Fibroblast of skin of abdomen (primary cell): ENCODE data around the gene RBM6.
"Not testable (repeated sequence)": the region's sequence is repeated elsewhere in the genome, so short reads cannot be mapped to it uniquely, and the experiment has no call there.

Experiments
- DNase-seq: peaks from one replicate; pipeline ENCODE4 v3.0.0-alpha.2; 2013

Gene RBM6

GRCh38 chr3:49994476-49994875, 54.5 kb downstream of the RBM6 start:
- DNase-seq: no peak

DNA sequence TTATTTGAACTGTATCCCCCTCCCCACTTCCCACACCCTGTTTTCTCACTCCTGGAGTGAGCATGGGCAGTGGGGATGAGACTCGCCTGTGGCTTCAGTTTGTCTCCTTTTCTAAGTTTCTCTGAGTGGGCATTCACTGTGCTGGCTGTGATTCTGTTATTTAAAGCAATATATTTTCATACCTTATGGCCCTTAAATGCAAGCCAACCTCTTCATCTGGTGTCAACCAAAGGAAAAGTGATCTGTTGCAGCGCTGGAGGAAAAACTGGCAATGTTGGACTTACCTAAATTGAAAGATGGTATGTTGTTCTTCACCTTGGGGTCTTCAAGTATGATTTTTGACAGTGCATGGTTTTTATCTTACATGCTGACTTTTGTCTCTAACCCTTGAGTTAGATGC, 56.1 kb downstream of the RBM6 start:
- DNase-seq: no peak

DNA sequence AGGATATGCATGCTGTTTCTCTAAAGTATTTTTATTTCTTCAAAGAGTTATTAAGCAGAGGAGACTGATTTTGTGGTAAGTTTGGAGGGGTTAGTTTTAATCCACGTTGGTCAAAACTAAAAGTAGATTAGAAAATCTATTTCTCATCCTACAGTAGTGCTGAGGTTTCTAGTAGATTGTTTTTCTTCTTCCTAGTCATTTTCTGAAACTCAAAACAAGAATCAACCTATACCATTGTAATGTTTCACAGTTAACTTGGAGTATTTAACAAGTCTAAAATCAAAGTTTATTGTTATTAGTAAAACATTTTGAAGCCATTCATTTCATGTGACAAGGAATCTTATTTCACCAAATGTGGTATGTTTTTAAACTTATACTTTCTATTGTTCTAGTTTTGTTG, 57.9 kb downstream of the RBM6 start:
- DNase-seq: no peak

DNA sequence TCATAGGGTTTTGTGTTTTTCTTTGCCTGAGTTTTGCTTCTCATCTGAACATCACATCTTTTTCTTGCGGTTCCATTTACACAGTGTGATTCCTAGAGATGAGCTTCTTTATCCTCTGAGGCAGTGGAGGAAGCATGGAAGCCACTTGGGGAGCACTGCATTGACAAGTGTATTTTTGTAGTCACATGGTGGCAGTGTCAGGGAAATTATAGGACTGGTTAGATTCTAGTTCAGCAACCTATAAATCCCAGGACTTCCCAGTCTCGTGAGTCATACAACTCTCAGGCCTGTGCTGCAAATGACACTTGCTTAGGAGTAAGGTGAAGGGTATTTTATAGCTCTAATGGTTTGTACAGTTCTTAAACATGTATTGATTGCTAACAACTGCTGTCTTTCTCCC, 58.4 kb downstream of the RBM6 start:
- DNase-seq: peak; percentile 25

GRCh38 chr3:50001511-50001910, 61.6 kb downstream of the RBM6 start:
- DNase-seq: no peak

DNA sequence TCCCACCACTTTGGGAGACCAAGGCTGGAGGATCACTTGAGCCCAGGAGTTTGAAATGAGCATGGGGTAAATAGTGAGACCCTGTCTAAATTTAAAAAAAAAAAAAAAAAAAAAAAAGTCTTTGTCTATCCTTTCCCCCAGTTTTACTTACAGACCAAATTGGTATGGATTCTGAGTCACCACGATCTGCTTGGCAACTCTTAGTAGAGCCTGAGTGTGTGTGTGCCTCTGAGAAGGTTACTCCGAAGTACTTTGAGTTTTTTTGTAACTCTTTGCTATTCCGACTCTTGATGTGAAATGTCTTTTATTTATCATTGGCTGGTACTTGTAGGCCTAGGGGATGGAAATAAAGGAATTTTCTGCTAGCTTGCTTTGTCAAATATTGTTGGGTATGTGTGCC, 63.3 kb downstream of the RBM6 start:
- DNase-seq: peak; percentile 14

- peak; percentile 12 for DNase-seq
Observed at GRCh38 chr3:50003824-50004223, 63.9 kb downstream of the RBM6 start.

GRCh38 chr3:50008931-50009330, 69.0 kb downstream of the RBM6 start:
- peak; percentile 6 for DNase-seq

GRCh38 chr3:50010959-50011358, 71.0 kb downstream of the RBM6 start:
- peak; percentile 9 for DNase-seq

GRCh38 chr3:50015918-50016317, 76.0 kb downstream of the RBM6 start:
- DNase-seq: no peak

- peak; percentile 61 for DNase-seq
Observed at GRCh38 chr3:50028346-50028745, 88.4 kb downstream of the RBM6 start.

DNA sequence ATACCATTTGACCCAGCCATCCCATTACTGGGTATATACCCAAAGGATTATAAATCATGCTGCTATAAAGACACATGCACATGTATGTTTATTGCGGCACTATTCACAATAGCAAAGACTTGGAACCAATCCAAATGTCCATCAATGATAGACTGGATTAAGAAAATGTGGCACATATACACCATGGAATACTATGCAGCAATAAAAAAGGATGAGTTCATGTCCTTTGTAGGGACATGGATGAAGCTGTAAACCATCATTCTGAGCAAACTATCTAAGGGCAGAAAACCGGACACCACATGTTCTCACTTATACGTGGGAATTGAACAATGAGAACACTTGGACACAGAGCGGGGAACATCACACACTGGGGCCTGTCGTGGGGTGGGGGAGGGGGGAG, 91.3 kb downstream of the RBM6 start:
- not testable (repeated sequence) for DNase-seq

DNA sequence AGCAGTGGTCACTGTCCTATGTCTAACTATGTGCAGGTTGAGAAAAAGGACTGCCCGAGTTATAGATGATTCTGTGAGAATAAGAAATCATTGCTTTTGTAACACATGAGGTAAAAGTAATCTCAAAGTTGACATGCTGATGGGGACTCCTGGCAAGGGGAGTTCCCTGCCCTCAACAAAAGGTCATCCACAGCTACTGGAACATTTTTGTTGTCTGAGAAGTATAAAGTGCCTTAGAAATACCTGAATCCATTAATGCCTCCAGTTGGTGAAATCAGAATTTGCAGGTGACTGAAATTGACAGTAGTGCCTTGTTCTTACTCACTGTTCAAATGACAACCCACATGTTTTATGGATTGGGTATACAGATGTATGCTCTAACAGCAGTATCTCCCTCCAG, 105.0 kb downstream of the RBM6 start:
- no peak for DNase-seq

- no peak for DNase-seq
Observed at GRCh38 chr3:50047426-50047825, 107.5 kb downstream of the RBM6 start.

DNA sequence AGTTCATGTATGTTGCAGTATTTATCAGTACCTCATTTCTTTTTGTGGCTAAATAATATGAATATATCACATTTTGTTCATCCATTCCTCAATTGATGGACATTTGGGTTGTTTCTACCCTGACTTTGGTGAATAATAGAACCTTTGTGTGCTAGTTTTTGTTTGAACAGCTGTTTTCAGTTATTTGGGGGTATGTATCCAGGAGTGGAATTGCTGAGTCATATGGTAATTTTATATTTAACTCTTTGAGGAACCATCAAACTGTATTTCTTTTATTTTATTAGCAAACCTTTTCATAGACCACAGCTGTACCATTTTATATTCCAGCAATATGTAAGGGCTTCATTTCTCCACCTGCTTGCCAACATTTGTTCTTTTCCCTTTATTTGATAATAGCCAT, 110.4 kb downstream of the RBM6 start:
- DNase-seq: peak; percentile 83

- no peak for DNase-seq
Observed at GRCh38 chr3:50057756-50058155, 117.8 kb downstream of the RBM6 start.

GRCh38 chr3:50068134-50068533, 128.2 kb downstream of the RBM6 start:
- DNase-seq: peak; percentile 40

DNA sequence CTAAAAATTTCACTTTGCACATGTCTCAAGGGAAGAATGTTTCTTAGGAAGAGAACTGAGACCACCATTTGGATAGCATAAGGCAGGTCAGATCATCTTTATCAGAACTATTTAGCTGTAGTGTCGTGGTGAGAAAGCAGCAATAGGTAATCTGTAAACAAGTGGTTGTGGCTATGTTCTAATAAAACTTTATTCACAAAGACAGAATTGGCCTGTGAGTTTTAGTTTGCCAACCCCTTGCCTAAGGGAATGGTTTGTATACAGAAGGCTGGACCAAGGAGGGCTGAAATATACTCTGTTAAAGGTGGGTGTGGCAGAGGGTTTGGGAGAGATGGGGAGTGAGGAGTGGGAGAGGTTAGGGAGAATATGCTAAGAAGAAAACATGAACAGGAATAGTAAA, 138.1 kb downstream of the RBM6 start:
- DNase-seq: no peak

GRCh38 chr3:50078622-50079021, 138.7 kb downstream of the RBM6 start:
- no peak for DNase-seq

GRCh38 chr3:50084951-50085350, 145.0 kb downstream of the RBM6 start:
- not testable (repeated sequence) for DNase-seq

DNA sequence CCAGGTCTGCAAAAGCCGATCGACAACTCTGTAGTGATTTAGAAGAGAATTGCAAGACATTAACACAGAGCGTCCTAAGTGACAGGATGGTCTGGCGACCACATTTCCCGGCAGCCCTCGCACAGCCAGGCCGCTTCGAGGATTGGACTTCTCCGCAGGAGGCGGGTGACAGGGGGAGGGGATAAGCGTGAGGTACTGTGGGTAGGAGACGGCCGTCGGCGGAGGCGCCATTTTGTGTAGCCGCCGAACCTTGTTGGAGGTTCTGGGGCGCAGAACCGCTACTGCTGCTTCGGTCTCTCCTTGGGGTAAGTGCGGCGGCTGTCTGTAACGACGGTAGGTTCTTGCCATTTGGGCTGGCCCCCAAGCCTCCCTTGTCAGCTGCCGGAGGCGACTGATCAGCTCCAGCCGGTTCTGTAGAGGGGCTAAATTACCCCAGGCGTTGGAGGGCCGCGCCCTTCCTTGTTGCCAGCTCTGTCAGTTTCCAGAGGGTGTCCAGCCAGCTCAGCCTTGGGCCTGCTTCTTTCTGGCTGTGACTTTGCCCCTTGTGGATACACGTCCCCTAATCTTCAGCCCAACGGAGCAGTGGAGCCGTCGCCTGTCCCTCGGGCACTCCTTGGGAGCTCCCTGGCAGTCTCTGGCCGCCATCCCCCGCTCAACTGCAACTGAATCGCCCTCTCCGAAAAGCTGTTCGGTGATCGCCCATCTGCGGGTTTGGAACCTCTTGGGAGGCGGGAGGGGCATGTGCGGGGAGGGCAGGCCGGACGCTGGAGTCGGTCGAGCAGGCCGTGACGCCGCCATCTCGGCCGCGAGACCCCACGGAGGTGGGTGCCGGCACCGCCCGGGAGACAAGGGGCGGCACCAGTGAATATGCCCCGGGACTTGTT, 149.0 kb downstream of the RBM6 start, which contains the start of gene RBM5:
Gene RBM5 (plus strand): TSS at position 195 of the 884 bp plus-strand sequence. CDS start 1,516 bp downstream, outside the sequence.
- peak; percentile 93 for DNase-seq

DNA sequence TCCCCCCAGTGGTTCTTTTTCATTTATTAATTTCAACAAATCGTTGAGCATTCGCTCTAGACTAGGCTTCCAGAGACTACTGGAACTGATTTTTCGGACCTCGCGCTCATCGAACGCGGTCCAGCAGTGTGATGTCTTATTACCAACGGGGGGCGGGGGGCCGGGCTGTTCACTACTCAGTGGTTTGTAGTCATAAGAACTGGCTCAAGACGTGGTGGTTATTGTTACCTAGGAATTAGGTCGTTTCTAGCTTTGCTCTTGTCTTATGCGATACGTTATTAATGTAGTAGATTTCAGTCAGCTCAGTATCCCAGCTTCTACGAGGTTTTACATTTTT, 149.6 kb downstream of the RBM6 start:
- DNase-seq: peak; percentile 14

GRCh38 chr3:50090984-50091383, 151.0 kb downstream of the RBM6 start:
- no peak for DNase-seq

DNA sequence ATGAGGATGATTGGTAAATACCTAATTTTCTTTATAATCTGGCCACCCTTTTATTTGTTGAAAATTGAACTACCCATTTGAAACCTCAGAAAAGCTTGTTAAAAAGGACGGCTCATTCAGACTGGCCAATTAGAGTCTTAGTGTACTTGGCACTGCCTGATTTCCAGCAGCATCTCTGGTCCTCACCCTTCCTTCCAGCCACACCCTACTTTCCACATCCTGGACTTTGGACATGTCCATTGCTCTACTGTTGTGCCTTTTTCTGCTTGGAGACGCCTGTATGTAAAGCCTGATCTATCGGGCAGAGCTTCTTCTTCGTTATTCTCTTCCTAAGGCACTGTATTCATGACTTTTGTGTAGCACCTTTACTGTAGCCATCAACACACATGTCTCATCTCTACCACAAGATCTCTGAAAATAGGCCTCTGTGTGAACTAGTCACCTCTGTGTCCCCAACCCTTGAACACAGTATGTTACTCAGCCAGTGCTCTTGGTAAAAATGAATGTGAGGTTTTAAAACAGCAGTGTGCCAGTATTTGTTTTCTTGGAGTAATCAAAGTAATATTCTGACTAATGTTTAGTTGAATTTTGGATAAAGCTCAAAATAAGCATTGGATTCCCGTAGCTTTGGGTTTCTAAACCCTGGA, 155.5 kb downstream of the RBM6 start:
- no peak for DNase-seq
